ENCODE results near the gene LRGUK.

The LRGUK gene

DNA sequence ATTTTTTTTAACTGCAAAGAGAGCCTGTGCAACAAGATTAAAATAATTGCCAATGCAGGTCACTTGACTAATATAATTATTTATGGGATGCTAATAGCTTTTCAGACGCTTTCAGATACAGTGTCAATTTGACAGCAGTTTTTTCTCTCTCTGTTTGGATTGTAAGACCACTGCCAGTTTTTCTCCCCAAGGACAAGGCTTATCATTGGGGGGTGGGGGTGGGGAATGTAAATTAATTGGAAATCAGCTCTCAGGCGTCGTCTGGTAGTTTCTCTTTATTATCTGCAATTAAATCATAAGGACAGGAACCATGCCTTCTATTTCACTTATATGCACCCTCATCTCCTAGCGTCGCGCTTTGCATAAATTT is 559 bp upstream of the LRGUK start:
- no peak for DNase-seq (ENCODE audit: low read depth, low spot score)

DNA sequence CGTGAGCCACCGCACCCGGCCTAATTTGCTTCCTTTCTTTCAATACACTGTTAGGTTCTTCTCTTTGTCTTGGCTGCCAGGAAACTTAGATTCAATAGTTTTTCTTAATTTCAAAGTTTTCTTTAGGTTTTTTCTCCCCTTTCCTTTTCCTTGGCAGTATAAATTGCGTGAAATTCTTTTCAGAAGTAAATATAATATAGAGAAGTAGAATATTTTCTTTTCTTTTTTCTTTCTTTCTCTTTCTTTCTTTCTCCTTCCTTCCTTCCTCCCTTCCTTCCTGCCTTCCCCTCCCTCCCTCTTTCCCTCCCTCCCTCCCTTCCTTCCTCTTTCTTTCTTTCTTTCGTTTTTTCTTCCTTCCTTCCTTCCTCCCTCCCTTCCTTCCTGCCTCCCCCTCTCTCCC is 1.7 kb downstream of the LRGUK start:
- DNase-seq (ENCODE audit: low read depth, low spot score) = no peak

- no peak for DNase-seq (ENCODE audit: low read depth, low spot score)
Observed at GRCh38 chr7:134129856-134130523, 2.9 kb downstream of the LRGUK start.

DNA sequence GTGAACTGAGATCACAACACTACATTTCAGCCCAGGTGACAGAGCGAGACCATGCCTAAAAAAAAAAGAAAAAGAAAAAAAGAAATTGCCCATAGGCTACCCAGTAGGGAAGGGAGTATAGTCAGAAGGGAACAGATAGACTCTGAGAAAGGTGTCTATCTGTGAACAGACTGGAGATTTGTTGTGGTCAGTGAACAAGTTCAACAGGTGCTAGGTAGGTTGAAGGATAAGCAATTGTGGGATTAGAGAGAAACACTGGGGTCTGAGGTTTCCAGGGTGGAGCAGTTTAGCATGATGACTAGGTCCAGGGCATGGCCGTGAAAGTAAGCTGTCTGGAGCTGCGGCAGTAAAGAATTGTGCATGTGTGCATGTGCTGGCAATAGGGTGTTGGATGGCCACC is 6.9 kb downstream of the LRGUK start:
- no peak for DNase-seq (ENCODE audit: low read depth, low spot score)

DNA sequence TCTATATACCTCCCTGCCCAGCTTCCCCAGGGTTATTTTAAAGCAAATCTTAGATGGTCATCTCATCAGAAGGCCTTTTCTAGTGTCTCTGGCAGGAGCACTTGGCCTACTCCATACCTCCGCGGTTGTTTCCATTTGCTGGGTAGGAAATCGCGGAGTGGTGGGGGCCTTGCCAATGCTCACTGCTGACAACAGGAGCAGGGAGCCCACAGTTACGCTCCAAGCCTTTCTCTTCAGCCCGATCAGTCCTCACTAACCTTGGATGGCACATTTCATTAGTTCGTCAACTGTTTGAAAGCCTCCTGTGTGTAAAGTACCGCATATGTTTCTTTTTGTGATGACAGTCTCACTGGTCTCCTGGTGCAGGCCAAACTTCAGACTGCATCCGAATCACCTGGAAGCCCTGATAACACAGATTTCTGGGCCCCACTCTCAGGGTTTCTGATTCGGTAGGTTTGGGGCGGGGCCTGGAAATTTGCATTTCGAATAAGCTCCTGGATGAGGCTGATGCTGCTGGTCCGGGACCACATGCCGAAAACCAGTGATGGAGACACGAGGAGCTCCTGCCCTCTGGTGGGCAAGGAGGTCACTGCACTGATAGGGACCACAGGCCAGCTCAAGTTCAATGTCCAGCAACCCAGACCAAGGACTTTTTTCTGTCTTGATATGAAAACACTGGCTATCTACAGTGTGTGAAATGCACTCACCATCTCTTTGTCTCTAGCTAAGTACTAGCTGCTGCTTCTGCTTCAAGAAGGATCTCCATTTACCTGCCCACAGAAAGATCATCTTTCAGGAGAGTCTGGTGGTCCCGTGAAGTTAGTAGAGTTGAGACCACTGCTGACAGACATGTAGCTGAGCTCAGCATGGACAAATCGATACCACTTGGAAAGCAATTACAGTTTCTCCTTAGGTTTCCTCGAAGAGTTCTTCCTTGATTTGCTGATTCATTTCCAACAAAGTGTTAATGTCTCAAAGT is 14.0 kb downstream of the LRGUK start:
- DNase-seq (ENCODE audit: low read depth, low spot score) = peak; percentile 16

DNA sequence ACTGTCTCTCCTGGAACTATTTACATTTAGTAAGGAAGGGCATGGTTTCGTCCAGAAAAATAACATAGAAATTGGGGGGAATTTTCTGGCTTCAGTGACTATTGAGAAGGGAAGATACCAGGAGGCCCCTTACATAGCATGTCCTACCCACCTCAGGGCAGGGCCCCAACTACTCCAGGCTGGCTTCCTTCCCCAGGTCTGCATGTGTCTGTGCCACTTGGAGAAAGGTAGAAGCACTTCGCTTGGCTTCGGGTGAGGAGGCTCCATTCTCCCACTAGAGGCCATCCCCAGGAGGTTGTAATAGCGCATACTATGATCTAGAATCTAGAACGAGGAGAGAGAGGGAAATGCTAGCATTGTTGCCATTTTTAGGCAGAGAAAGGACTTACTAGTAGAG is 14.7 kb downstream of the LRGUK start:
- DNase-seq (ENCODE audit: low read depth, low spot score) = no peak

- no peak for DNase-seq (ENCODE audit: low read depth, low spot score)
Observed at GRCh38 chr7:134153493-134154136, 26.5 kb downstream of the LRGUK start.

GRCh38 chr7:134154581-134155130 is 27.5 kb downstream of the LRGUK start:
- no peak for DNase-seq (ENCODE audit: low read depth, low spot score)

GRCh38 chr7:134155206-134155605 is 28.1 kb downstream of the LRGUK start:
- DNase-seq (ENCODE audit: low read depth, low spot score) = no peak

DNA sequence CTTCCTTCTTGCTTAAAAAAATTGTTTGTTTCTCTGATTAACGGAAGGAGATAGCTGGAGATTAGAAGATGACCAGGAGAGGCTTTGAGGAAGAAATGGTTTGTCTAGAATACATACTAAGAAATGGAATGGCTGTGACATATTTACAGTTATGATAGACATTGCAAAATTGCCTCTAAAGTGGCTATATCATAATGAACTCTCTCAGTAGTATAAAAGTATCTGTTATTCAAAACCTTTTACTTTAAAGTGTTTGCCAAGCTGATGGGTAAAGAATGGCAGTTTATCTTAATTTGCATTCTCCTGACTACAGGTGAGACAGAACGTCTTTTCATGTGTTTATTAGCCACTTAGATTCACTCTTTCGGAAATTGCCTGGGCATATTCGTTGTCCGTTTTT is 28.7 kb downstream of the LRGUK start:
- no peak for DNase-seq (ENCODE audit: low read depth, low spot score)

DNA sequence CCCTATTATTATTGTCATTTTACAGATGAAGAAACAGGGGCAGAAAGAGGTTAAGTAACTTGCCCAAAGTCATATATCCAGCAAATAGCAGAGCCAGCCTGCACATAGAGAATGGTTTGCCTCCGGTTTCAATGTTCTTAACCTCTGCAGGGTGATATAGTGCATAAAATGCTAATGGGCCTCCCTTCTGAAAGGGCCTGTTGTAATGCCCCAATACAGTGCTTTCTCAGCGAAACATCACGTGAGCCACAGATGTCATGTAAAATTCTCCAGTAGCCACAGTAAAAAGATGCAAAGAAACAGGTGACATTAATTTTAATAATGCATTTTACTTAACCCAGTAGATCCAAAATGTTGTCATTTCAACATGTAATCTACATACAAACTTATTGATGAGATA is 38.1 kb downstream of the LRGUK start:
- DNase-seq (ENCODE audit: low read depth, low spot score) = no peak

GRCh38 chr7:134167250-134167649 is 40.1 kb downstream of the LRGUK start:
- no peak for DNase-seq (ENCODE audit: low read depth, low spot score)

DNA sequence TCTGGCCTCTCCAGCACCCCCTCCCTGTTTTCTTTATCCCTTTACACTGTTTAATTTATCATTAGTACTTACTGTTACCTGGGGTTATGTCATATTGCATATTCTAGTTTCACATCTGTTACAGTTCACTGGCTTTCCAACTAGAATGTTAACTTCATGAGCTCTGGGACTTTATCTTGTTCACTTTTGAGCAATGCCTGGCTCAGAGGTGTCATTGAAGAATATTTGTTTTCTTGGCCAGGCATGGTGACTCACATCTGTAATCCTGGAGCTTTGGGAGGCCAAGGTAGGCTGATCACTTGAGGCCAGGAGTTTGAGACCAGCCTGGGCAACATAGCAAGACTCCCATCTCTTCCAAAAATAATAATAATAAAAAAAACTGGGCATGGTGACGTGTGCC is 40.7 kb downstream of the LRGUK start:
- no peak for DNase-seq (ENCODE audit: low read depth, low spot score)

DNA sequence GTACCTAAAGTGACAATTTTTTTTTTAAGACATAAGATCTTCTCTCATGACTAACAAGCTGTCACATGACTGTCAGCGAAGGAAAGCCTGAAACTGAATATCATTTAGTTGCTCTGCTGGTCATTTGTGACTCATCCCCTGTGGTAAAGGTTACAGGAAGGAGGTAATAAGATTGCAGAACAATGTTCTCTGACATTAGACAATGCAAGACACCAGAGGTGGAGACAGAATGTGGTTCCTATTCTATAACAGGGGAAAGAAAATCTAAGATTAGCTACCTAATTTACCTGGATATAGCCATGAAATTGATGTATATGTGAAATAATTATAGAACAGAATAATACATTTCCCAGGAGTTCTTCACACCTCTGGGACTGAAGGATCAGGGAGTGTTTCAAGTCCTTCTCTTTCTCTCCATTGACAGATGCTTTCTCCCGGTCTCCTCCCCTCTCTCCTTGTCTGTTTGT is 47.7 kb downstream of the LRGUK start:
- DNase-seq (ENCODE audit: low read depth, low spot score) = peak; percentile 27

DNA sequence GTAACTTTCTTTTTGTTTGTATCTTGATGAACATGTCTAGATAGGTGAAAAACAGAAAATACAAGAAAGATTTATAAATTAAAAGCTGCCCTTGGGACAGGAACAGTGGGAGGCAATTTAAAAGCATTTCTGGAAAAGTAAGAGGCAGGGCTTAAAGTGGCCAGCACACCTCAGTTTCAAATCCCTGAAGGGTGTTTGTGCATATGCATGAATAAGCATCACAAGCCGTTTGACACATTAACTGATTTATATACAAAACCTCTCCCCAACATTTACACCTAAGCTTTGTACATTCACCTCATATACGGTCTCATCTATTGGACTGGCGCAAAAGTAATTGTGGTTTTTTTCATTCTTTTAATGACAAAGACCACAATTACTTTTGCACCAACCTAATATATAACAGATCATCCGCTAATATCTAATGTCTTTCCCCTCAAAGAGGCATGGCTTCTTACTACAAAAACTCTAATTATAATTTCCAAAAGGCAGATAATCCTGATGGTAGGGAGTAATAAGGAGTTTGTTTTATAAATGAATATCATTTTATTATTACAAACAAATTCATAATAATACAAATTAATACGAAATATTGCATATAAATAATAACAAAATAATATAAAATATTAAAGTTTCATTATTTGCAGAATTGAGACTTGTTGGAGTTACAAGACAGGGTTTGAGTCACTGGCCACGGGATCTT is 48.3 kb downstream of the LRGUK start:
- no peak for DNase-seq (ENCODE audit: low read depth, low spot score)

- no peak for DNase-seq (ENCODE audit: low read depth, low spot score)
Observed at GRCh38 chr7:134176037-134176350, 48.9 kb downstream of the LRGUK start.

DNA sequence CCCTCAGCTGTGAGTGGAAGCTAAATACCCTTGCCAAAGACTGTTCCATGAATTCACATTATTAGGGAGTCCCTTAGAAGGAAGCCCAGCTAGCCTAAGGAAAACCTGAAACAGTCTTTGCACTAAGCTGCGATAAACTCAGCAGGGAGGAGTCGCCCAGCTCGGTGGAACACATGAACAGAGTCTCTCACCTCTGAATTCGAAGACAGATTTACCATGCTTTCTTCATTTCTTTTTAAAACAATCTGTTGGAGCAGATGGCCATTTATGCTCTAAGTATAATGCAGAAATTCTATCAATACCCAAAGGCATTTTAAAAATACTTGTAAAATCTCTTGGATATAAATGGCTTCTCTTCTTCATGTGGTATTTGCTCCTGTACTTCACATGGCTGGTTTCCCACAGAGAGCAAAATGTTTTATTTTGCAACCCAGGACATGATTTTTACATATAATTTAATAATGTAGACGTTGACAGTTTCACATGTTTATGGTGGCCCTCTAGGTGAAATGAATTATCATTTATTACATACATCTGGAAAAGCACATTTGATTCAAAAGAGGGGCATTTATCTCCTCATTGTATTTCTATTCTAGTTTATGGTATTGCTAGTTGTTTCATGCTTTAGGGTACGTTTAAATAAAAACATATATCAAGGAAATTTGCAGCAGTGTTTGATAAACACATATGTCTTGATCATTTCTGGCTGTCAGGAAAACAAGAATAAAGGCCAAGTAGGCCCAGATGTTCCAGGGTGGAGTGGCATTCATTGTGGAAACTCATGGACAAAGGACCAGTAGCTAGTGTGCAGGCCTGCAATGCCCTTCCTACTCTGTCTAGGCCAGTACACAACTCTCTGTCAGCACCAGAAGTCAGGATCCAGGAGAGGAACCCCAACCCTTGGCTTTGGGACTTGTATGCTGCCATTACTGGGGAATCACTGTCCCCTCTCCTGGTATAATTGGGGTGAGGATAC is 52.2 kb downstream of the LRGUK start:
- no peak for DNase-seq (ENCODE audit: low read depth, low spot score)

GRCh38 chr7:134180376-134180775 is 53.2 kb downstream of the LRGUK start:
- DNase-seq (ENCODE audit: low read depth, low spot score) = no peak

GRCh38 chr7:134182078-134182477 is 54.9 kb downstream of the LRGUK start:
- DNase-seq (ENCODE audit: low read depth, low spot score) = no peak

DNA sequence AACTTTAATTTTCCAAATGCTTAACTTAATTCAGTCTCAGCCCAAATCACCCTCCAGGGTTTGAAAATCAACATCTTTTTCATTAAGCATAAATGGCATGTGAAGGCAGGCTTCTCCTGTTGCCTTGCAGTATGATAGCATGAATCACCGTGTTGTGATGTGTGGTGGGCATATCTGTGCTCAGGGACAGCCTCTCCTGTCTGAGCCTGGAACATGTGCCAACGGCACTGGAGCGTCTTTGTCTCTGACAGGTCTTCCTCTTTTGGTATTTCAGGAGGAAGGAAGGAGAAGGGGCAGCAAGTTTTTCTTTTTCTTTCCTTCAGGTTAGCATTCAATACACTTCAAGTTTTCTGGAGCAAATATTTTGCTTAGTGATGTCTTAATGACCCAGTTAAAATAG is 57.6 kb downstream of the LRGUK start:
- DNase-seq (ENCODE audit: low read depth, low spot score) = no peak
